KG1 (cell line): ENCODE measurements around the gene ZNF497.
"Not testable (repeated sequence)": the region's sequence is repeated elsewhere in the genome, so short reads cannot be mapped to it uniquely, and the experiment has no call there.

Experiments used
- DNase-seq: peaks from one replicate; lab custom pipeline; 2025; lab: John Stamatoyannopoulos, UW

The ZNF497 gene

DNA sequence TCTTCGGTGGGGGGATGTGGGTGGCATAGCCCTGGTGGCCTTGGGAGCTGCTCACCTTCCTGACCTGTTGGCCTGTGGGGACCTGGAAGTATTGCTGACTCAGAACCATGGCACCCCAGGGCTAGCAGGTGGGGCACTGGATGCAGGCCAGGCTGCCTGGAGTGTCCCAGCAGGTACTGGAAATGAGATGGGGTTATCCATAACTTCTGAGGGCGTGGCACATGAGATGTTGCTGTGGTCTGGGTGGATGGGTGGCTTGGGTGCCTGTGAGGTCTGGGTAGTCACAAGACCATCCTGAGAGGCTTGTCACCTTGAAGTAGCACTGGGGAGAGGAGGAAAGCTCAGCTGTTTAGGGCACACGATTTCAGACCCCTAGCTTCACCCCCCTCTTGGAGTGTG, 32.3 kb upstream of the ZNF497 start:
- DNase-seq, result no peak

DNA sequence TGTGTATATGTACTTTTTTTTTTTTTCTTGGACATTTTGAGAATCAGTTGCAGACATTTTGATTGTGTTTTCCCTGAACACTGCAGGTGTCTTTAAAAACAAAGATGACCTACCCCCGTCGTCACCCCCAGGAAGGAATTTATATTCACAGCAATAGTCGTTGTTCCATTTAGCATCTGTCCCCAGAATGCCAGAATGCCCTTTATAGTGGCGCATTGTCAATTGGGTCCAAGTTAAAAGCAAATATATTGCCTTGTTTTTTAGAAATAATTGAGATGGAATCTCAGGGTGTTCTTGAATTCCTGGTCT, 31.1 kb upstream of the ZNF497 start:
- DNase-seq, result no peak

DNA sequence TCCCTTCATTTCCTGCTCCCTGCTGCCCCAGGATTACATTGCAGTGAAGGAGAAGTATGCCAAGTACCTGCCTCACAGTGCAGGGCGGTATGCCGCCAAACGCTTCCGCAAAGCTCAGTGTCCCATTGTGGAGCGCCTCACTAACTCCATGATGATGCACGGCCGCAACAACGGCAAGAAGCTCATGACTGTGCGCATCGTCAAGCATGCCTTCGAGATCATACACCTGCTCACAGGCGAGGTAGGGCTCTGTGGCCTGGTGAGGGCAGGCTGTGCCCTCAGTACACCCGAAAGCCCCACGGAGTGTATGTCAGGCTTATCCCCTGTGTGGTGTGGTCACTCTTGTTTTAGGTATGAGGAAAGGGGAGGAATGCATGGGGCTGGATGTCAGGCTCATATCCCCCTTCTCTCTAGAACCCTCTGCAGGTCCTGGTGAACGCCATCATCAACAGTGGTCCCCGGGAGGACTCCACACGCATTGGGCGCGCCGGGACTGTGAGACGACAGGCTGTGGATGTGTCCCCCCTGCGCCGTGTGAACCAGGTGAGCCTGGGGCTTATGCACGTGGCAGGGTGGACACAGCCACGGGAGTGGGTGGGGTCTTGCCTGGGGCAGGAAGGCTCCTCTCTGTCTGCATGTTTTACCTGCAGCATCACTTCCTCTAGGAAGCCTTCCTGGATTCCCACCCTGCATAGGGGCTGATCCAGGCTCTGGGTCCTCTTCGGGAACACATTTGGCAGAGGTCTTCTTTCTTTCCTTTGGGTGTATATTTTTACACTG, 30.6 kb upstream of the ZNF497 start:
- DNase-seq, result no peak

DNA sequence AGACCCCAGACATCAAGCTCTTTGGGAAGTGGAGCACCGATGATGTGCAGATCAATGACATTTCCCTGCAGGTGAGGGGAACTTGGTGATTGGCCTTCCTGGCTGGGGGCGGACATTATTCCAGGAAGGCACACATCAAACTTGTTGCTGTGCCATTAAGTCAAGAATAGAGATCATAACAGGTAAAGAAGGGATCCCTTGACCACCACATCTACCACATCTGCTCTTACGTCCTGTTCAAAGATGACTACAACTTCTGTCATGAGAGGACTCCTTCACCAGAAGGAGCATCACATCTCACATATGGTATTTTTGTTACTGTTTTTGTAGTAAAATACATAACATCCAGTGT, 25.6 kb upstream of the ZNF497 start:
- DNase-seq, result no peak

DNA sequence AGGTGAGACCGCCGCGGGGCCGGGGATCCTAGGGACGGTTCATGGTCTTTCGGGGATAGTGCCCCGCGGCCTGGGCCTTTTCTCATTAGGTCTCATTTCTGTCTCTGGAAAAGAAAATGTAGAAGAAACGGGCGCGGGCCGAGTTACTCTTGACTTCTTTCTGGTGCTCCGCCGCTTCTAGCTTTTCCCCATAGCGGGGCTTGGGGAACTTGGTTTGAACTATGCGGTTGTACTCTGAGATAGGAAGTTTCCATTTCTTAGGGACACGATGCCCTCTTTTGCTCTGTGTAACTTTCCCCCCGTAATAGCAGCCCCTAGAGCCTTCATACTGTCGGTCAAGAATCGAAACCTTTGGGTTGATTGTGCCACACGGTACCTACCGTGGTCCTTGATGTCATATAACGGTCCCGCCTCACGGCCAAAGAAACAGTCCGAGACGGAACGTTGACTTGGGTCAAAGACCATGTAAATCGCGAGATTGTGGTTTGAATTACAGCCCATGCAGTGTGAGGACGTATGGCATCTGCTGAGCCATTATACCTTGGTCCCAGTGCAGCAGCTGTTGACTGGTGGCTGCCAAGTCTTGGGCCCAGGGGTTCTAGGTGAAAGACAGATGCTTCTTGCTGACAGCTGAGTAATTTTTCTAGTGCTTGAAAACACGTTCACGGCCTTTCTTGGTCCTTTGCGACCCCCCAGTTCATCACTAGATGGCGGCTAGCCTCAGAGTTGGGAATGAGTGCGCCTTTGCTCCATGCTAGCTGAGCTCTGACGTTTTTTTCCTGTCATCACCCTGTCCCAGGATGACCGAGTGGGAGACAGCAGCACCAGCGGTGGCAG, 25.0 kb upstream of the ZNF497 start:
- DNase-seq, result no peak

DNA sequence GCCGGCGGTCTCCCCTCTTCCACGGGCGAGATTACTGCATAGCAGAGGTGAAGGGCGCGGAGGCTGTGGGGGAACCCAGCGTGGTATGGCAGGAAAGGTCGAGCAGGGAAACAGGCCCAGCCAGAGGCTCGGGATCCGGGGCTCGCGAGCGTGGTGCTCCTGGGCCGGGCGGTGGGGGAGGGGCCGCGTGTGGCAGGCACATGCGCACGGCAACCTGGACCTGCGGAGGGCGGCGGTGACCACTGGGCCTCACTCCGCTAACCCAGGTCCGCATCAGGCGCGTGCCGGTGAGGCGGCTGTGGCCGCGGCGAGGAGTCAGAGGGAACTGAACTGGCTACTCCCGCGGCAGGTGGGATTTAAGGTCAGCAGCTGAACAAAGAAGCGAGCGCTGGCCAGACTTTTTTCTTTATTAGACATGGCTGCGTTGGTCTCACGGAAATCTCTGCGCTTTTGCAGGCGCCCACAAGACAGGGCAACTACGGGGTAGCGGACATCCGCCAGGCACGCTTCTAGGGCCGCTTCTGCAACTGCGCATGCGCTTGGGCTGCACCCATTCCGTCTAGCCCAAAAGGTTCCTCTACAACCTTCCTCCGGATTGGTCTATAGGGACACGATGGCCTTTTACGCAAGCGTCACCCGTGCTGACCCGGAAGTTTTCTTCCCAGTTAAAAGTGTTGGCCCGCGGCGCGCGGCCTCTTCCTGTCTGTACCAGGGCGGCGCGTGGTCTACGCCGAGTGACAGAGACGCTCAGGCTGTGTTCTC, 24.2 kb upstream of the ZNF497 start, which contains the start of gene RPS5:
RPS5 (plus strand) TSS at position 694 of the 762 bp plus-strand sequence. CDS start 869 bp downstream, outside the sequence.
- DNase-seq, result peak; percentile 98

DNA sequence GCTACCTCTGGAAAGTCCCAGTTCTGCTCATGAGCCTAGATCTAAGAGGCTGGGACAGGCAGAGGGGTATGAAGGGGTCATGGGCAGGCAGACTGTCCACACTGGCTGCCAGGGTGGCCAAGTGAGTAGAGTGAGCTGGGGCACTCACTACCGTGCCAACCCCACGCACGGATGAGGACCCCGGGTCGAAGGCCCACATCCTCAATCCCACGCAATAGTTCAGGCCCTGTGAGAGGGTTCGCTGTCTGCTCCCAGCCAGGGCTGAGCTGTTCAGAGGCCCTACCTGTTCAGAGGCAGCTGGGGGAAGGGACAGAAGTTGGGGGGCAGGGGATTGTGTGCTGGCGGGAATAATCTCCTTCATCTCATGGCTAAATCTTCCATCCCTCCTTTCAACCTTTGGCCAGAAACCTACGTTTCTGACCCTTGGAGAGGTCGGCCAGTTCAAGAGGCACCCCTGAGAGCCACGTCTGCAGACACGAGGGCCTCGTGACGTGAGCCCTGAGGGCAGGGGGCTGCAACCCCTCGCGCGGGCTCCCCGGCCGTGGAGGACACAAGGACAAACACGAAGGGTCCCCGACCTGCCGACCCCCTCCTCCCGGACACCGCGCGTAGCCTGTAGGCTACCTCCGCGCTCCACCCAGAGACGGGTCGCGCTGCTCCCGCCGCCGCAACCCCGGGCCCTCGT, 23.5 kb upstream of the ZNF497 start:
- no peak for DNase-seq

DNA sequence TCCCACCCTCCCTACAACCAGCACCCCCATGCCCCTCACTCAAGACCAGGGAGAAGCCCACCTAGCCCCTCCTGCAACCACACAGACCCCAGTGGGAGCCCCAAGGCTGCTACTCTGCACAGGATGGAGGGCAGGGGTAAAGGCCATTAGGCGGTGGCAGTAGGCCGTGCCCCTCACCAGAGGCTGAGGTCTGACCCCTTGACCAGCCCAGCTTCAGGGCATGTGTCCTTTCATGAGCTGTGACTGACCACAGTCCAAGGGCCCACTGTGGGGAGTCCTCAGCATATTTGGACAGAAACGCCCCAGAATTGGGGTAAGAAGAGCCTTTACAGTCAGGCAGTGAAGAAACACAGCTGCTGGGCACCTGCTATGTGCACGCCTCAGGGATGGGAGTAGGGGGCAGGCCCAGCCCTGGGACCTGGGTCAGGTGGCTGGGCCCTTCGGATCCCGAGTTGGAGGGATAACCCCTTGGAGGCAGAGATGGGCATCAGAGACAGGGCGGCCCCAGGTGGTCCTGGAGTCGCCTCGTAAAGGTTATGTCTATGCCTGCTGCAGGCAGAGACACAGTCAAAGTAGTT, 22.9 kb upstream of the ZNF497 start:
- DNase-seq, result no peak

DNA sequence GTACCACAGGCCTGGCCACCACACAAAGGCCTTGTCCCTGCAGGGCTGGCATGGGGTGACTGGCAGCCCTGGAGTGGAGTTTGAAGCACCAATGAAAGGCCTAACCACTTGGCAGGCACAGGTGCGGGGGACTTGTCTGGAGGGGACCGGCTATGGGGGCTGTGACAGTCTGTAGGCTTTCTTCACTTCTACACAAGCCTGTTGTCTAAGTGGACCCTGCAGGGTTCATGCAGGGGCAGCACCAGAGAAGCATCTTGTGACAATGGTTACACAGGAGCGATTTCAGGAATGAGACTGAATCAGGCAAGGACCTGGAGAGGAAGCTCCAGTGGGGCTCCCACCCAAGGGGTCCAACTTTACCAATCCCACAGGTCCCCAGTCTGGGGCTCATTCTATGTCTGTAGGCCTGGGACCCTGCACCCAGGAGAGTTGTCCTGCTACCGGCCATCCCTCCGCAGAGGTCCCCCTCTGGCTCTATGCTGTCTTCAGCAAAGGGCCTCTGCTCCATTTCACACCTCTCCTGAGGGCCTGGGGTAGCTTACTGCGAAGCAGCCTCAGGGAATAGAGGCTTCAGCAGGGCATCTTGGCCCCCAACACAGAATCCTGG, 20.5 kb upstream of the ZNF497 start:
- DNase-seq, result no peak

DNA sequence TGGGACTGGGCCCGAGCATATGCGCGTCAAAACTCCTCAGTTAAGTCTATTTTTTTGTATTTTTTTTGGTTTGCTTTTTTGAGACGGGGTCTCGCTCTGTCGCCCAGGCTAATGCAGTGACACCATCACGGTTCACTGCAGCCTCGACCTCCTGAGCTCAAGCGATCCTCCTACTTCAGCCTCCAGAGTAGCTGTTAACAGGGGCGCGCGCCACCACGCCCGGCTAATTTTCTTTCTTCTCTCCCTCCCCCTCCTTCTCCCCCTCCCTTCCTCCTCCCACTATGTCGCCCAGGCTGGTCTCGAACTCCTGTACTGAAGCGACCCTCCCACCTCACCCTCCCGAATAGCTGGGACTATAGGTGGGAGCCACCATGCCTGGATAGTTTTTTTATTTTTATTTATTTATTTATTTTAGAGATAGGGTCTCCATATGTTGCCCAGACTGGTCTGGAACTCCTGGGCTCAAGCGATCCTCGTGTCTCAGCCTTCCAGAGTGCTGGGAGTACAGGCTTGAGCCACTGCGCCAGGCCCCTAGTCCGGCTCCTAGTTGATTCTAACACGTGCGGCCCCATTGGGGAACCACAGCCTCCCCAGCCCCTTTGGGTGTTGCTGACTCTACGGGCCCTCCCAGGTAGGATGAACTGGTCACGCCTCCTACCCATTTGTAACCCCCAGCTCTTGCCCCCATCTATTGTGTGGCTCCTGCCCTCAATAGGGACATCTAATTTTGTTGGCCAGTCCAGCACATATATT, 19.1 kb upstream of the ZNF497 start:
- DNase-seq, result no peak

DNA sequence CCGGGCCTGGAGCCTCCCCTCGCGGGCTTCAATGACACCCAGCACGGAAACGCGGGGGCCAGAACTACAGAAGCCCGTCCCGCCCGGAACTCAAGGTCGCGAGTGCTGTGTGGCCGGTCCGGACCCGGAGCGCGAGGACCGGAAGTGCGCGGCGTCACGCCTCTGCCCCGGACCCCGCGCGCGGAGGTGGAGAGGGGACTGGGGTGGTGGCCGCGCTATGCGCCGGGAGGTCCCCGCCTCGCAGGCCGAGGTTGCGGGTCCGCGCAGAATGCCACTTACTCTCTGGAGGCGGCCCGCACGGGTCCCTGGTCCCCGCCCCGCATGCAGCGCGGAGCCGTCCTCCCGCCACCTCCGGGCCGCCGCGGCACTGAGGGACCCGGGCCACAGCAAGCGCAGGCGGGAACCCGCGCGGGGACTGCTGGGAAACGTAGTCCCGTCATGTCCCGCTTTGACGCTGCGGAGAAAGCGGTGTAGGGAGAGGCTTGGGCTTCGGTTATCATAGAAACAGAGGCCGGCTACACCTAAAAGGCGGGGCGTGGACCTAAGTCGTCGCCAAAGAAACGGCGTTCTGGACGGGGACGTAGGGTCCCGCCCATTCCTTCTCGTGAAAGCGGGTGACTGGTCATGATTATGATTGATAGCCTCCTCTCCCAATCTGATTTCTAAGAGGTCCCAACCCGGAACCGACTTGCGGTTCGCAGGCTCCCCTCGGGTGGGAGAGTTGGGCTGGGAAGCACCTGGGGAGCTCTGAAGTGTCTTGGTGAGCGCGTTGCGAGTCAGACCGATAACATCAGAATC, 18.3 kb upstream of the ZNF497 start, which contains the start of gene ZNF837:
ZNF837 (minus strand) TSS at position 369 of the 798 bp plus-strand sequence. CDS start 11,698 bp downstream, outside the sequence.
- peak; percentile 100 for DNase-seq

DNA sequence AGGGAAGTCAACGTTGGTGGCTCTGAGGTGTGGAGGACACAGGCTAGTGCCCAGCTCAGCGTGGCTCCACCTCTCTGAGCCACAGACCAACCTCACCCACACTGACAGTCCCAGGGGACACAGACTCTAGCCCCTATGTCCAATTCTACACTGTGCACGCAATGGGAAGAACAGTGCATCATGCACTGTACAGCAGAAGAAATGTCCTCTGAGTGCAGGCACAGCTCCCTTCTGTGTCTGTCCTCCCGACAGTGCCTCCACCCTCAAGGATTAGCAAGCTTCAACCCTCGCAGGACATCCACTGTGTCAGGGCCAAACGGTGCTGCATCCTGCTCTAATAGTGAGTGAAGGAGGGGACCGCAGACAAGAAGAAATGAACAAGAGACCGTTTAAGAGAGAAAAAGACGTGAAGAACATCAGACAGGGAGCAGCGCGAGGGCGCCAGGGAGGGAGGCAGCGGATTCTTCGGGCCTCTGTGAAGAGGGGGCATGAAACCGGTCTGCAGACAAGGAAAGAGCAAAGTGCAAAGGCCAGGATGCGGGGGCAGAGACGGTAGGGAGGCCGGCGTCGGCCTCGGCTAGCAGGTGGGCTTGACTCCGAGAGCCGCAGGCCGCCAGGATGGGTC, 17.6 kb upstream of the ZNF497 start:
- no peak for DNase-seq

DNA sequence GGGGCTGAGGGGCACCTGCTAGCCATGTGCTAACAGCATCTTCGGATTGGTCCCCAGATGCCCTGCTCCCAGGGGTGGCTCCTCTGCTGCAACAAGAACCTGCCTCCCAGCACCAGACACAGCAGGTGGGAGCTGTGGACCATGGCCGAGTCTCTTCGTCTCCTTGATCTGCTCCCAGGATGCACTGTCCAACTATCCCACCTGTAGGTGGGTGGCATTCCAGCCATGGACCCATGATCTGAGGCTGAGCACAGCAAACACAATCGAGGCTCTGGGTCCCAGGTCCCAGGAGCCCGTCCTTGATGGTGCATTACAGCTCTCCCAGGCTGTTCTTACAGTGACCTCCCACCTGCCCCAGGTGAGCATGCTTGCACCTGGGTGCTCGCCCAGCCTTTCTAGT, 16.7 kb upstream of the ZNF497 start:
- DNase-seq, result no peak

DNA sequence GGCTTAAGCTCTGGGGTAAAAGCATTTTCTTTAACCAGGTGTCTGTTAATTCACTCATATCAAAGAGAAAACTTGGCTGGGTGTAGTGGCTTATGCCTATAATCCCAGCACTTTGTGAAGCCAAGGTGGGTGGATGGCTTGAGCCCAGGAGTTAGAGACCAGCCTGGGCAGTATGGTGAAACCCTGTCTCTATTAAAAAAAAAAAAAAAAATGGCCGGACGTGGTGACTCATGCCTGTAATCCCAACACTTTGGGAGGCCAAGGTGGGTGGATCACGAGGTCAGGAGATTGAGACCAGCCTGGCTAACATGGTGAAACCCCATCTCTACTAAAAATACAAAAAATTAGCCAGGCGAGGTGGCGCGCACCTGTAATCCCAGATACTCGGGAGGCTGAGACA, 14.2 kb upstream of the ZNF497 start:
- DNase-seq, result not testable (repeated sequence)

DNA sequence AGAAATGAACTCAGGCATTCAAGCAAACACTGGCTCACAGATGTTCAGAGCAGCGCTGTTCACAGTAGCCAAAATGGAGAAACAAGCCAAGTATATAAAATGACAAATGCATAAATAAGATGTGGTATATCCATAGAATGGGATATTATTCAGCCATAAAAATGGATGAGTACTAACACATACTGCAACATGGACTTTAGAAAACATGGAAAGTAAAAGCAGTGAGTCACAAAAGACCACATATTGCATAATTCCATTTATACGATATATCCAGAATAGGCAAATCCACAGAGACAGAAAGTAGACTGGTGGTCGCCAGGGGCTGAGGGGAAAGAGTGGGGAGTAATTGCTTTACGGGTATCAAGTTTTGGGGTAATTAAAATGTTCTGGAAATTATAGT, 11.6 kb upstream of the ZNF497 start:
- no peak for DNase-seq

DNA sequence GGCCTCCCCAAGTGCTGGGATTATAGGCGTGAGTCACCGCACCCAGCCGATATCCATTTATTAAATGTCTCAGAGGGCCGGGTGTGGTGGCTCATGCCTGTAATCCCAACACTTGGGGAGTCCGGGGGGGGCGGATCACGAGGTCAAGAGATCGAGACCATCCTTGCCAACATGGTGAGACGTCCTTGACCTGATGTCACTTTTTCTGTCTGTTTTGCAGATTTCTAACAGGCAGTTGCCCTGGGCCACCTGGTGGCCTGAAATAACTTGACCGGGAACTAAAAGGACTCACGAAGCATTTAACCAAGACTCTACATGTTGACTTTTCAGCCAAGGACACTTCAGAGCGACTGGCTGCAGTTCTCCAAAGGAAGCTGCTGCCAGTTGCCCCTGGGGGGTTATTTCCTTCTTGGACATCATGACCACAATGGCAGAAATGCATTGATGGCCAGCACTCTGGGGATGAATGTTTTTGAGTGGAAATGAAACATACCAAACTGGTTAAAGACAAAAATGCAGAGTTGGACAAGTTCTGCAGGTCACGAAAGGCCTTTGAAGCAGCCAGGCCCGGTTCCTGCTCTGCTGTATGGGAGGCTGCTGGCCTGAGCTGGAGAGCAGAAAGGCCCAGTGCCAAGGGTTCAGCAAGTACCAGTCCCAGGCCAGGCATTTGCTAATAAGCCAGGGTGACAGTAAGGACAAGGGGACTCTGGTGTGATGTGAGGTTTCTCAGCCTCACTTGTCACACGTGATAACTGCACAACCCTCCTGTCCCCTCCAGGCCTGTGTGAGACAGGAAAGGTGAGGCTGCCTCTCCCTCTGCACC, 10.0 kb upstream of the ZNF497 start:
- DNase-seq, result no peak

DNA sequence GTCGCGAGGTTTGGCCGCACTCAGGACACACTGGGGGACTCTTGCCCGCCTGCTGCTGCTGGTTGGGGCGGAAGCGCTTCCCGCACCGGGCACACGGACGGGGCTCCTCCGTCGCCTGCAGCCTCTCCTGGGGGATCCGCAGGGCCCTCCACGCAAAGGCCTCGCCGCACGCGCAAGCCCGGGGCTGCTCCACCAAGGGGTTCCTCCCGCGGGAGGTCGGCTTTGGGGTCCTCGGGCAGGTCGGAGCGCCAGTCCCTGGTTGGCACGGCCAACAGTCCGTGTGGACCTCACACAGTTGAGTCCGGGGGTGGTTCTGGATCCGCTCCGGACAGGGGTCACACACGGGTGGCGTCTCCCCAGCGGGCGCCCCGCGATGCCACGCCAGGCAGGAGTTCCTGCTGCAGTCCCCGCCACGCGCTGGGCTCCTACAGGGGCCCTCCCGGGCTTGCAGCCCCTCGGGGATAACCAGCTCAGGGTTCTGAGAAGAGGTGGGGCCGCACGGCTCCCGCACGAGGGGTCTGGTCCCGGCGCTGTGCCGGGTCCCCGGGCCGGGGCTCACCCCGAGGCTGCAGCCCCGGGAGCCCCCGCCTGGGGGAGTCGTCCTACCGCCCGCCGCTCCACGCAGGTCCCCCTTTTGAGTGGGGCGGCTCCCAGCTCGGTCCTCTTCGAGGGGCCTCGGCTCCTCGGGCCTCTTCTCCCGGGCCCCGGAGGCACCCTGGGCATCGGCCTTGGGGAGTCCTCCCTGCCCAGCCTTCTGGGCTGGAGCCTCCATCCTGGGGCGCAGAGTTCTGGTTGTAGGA, 6.2 kb upstream of the ZNF497 start:
- DNase-seq, result no peak
